K562 (cell line): Measurements from ENCODE around the gene CENPP. TPM values are rescaled to one million over a fixed set of nuclear protein-coding genes. Genes with fewer than 3 reads are reported as not detected.
A peak's percentile ranks its signal among the peaks of the same experiment; 100 is the strongest.

Experiments
- ATAC-seq: fragments of 200-7000 bp; cut with Tn5 transposase; 3 replicates; pipeline ENCODE4 v1.9.1; 2020; ENCODE audit warnings: moderate library complexity
- BruUV-seq: library from RNA; stranded (reverse); fragments of 400-500 nt; replicated peaks from 2 replicates; lab custom pipeline; 2021; lab: Mats Ljungman, UMichigan
- CTCF ChIA-PET: fragments of 300-600 bp; formaldehyde crosslinking; extraction: SDS; loops from one replicate; lab custom pipeline; 2021; ENCODE audit warnings: low intra/inter-chr PET ratio; lab: Yijun Ruan, JAX
- POLR2A ChIA-PET: fragments of 300-600, 350-650 bp; sonication (Branson Sonifier 250); formaldehyde crosslinking; extraction: SDS; loops from one replicate; lab custom pipeline; 2021; ENCODE audit warnings: antibody characterized with exemption, inconsistent platforms; lab: Yijun Ruan, JAX
- DNase-seq, 4 experiments: peaks; one replicate each; pipeline versions ENCODE4 v3.0.0 to v3.0.0-alpha.2; 2011 to 2018; ENCODE audit warnings: low spot score in 3 of 4, mixed read lengths in 3 of 4; ENCODE audit errors: extremely low read depth in 1 of 4
- FAIRE-seq: peaks from 2 replicates; lab custom pipeline; 2011; peaks lifted over from hg19 to GRCh38; lab: Jason Lieb, UNC
- H2AFZ ChIP-seq: 2 replicates; pipeline ENCODE4 v1.6.0; 2011; ENCODE audit warnings: low read depth, low read length, control low read depth, inconsistent platforms
- H3K27ac ChIP-seq: fragments of 200-600 bp; 3 replicates; pipeline ENCODE4 v1.8.0; 2011; ENCODE audit warnings: low read depth, mild to moderate bottlenecking, control low read depth, inconsistent platforms, low read length, moderate library complexity, mixed read lengths; ENCODE audit errors: extremely low read depth
- H3K27me3 ChIP-seq, 2 experiments: fragments of 300-600 bp in 1 of 2; 2 replicates in 1 of 2; 3 replicates in 1 of 2; pipeline versions ENCODE4 v1.6.0 to v1.8.0; 2011; ENCODE audit warnings: inconsistent platforms in 2 of 2, low read length in 2 of 2, mild to moderate bottlenecking in 1 of 2, mixed read lengths in 1 of 2, moderate library complexity in 1 of 2; ENCODE audit not compliant: control insufficient read depth in 2 of 2, insufficient read depth in 2 of 2
- H3K36me3 ChIP-seq: fragments of 300-600 bp; 3 replicates; pipeline ENCODE4 v1.8.0; 2011; ENCODE audit warnings: mild to moderate bottlenecking, low read length, inconsistent platforms; ENCODE audit not compliant: control insufficient read depth, insufficient read depth
- H3K4me1 ChIP-seq, 2 experiments: fragments of 200-600 bp in 1 of 2; replicated peaks in 1 of 2; 2 replicates in 1 of 2; 3 replicates in 1 of 2; pipeline versions ENCODE4 v1.5.1 to v1.8.0; 2011; ENCODE audit warnings: inconsistent platforms in 2 of 2, low read length in 2 of 2, mild to moderate bottlenecking in 1 of 2, mixed read lengths in 1 of 2, moderate library complexity in 1 of 2; ENCODE audit not compliant: control insufficient read depth in 2 of 2, insufficient read depth in 2 of 2
- H3K4me2 ChIP-seq: 2 replicates; pipeline ENCODE4 v1.6.1; 2011; ENCODE audit warnings: low read length, control low read depth, inconsistent platforms, mixed read lengths; ENCODE audit not compliant: insufficient read depth
- H3K4me3 ChIP-seq: fragments of 200-600 bp; sonication (generic), shearing (Covaris generic); 2 replicates; pipeline ENCODE4 v1.5.1; 2016; ENCODE audit warnings: control low read depth, inconsistent platforms
- H3K79me2 ChIP-seq: fragments of 200-600 bp; 3 replicates; pipeline ENCODE4 v1.8.0; 2011; ENCODE audit warnings: low read length, inconsistent platforms; ENCODE audit not compliant: control insufficient read depth, insufficient read depth
- H3K9ac ChIP-seq, 2 experiments: 2 replicates each; pipeline versions ENCODE4 v1.6.0 to v1.6.1; 2011; ENCODE audit warnings: low read depth in 2 of 2, low read length in 2 of 2, control low read depth in 1 of 2, inconsistent platforms in 1 of 2, mild to moderate bottlenecking in 1 of 2, mixed read lengths in 1 of 2; ENCODE audit not compliant: insufficient read depth in 1 of 2
- H3K9me1 ChIP-seq: one replicate; pipeline ENCODE4 v1.6.0; 2011; ENCODE audit warnings: inconsistent platforms, mild to moderate bottlenecking, low read length, moderate library complexity; ENCODE audit not compliant: control insufficient read depth, insufficient read depth
- H3K9me3 ChIP-seq: replicated peaks from 2 replicates; pipeline ENCODE4 v1.5.1; 2011; ENCODE audit warnings: low read depth, low read length, inconsistent platforms; ENCODE audit not compliant: control insufficient read depth, insufficient read depth
- H4K20me1 ChIP-seq: replicated peaks from 2 replicates; pipeline ENCODE4 v1.6.1; 2011; ENCODE audit warnings: low read length, inconsistent platforms, mixed read lengths; ENCODE audit not compliant: control insufficient read depth, insufficient read depth
- ATF6 ChIP-seq: sonication (generic); formaldehyde crosslinking; IDR thresholded peaks from 2 replicates; pipeline ENCODE4 v1.4.0; 2020; ENCODE audit warnings: mild to moderate bottlenecking, missing genetic modification reagents
- ETV5 ChIP-seq: sonication (generic); formaldehyde crosslinking; IDR thresholded peaks from 2 replicates; pipeline ENCODE4 v1.4.0; 2020; ENCODE audit warnings: low read depth, mild to moderate bottlenecking, missing genetic modification reagents
- HMGXB4 ChIP-seq: sonication (generic); formaldehyde crosslinking; IDR thresholded peaks from 2 replicates; pipeline ENCODE4 v1.8.1; 2023; ENCODE audit warnings: mild to moderate bottlenecking, missing genetic modification reagents
- HNRNPL ChIP-seq: fragments of 200-400 bp; formaldehyde crosslinking; IDR thresholded peaks from 2 replicates; pipeline ENCODE4 v1.6.1; 2017; ENCODE audit warnings: low read depth, mild to moderate bottlenecking, low read length
- HNRNPLL ChIP-seq: fragments of 200-400 bp; formaldehyde crosslinking; IDR thresholded peaks from 2 replicates; pipeline ENCODE4 v1.6.1; 2017; ENCODE audit warnings: low read length, low read depth, mild to moderate bottlenecking; ENCODE audit not compliant: poor library complexity, severe bottlenecking
- MXI1 ChIP-seq: IDR thresholded peaks from 2 replicates; pipeline ENCODE4 v1.6.1; 2011; ENCODE audit warnings: low read depth, mild to moderate bottlenecking, improper control_type of control experiment, low read length
- NCOA6 ChIP-seq: fragments of 450-650 bp; IDR thresholded peaks from 2 replicates; pipeline ENCODE4 v1.6.1; 2017; ENCODE audit warnings: mild to moderate bottlenecking
- NFIC ChIP-seq: fragments of 450-650 bp; IDR thresholded peaks from 2 replicates; pipeline ENCODE4 v1.6.1; 2017; ENCODE audit warnings: mild to moderate bottlenecking, inconsistent platforms
- SUPT5H ChIP-seq: fragments of 450-650 bp; IDR thresholded peaks from 2 replicates; pipeline ENCODE4 v1.6.1; 2016
- ZFX ChIP-seq: sonication (generic); formaldehyde crosslinking; IDR thresholded peaks from 2 replicates; pipeline ENCODE4 v1.8.0; 2022; ENCODE audit warnings: mild to moderate bottlenecking, missing genetic modification reagents, moderate library complexity
- ZNF224 ChIP-seq: sonication (generic); formaldehyde crosslinking; IDR thresholded peaks from 2 replicates; pipeline ENCODE4 v1.8.0; 2022; ENCODE audit warnings: mild to moderate bottlenecking, missing genetic modification reagents
- ZNF24 ChIP-seq: fragments of 450-650 bp; IDR thresholded peaks from 2 replicates; pipeline ENCODE4 v1.6.1; 2016
- WGBS: fragments of 100-300 bp; shearing (Covaris generic); methylation state at CpG from one replicate; pipeline ENCODE4 v1.1.6; 2016; ENCODE audit warnings: low coverage, mixed read lengths; ENCODE audit not compliant: insufficient coverage; ENCODE audit errors: missing lambda C conversion rate; 5-methylcytosine and 5-hydroxymethylcytosine counted together
- in situ Hi-C: fragments of 300-500 bp; cut with MboI; formaldehyde crosslinking; loops from 4 replicates; pipeline ENCODE4 v1.15.0; 2018; ENCODE audit warnings: inconsistent platforms, mixed read lengths
- intact Hi-C: fragments of 100-400 bp; cut with micrococcal nuclease; formaldehyde crosslinking; loops from 2 replicates; pipeline ENCODE4 v1.14.2; 2022
- polyA plus RNA-seq, 8 experiments: library from polyadenylated mRNA; depleted of rRNA in 4 of 8; stranded (reverse) in 5 of 8; unstranded in 3 of 8; fragments of >200 nt; fragmentation: Nextera tagmentation in 2 of 8; fragmentation: Illumina TruSeq in 1 of 8; extraction: Ambion mirVana in 2 of 8; extraction: Trizol in 1 of 8; gene quantifications; 2 replicates each; pipeline versions ENCODE4 v1.2.1 to v1.2.3, GENCODE V29; 2011 to 2014; ENCODE audit warnings: inconsistent platforms in 1 of 8, missing spikeins in 1 of 8
- total RNA-seq, 7 experiments: library from RNA; depleted of rRNA in 6 of 7; stranded (reverse); fragments of >200 nt in 6 of 7; fragmentation: Illumina TruSeq in 2 of 7; extraction: Trizol in 2 of 7; gene quantifications; 2 replicates each; pipeline versions ENCODE4 v1.2.1 to v1.2.3, GENCODE V29; 2011 to 2021; ENCODE audit warnings: low replicate concordance in 1 of 7

The CENPP gene
- total and polyA plus RNA-seq, 9 of the 15 experiments (the other 6 are each of a cell fraction or from before 2014, with no cell fraction given): 8.0 to 28.5 (median 17.9) TPM

- Histone ChIP-seq H3K4me3 (peak overlapping the region; percentile 66), H3K4me2 (peak overlapping the region; percentile 88), H3K9ac (peak overlapping the region; percentile 98), H3K27ac (peak overlapping the region; percentile 76), H3K27me3 (no peaks in the 10 kb centered on the region), H4K20me1 (peaks cover 12% of the 10 kb centered on the region)
- intact Hi-C loops: no loop called here
- WGBS: 0% methylated on average over 11 of the region's 29 CpGs
- no TSS peak for BruUV-seq
- in situ Hi-C loops: no loop called here
- TF ChIP-seq ETV5 (CRISPR knock-in tag): no peak
- 0 out of 2 replicates have a peak, but pooled peaks have one; percentile 3 for TF ChIP-seq NFIC
- no peak for TF ChIP-seq ATF6 (CRISPR knock-in tag)
- TF ChIP-seq HNRNPL: no peak
- TF ChIP-seq NCOA6: peak; percentile 71
- no peak for TF ChIP-seq ZNF24
- TF ChIP-seq HMGXB4 (CRISPR knock-in tag): 0 out of 2 replicates have a peak, but pooled peaks have one; percentile 35
- TF ChIP-seq ZFX (CRISPR knock-in tag): peak; percentile 14; the same call in 1 of the 2 replicates
- no peak for TF ChIP-seq ZNF224 (CRISPR knock-in tag)
- TF ChIP-seq SUPT5H: 0 out of 2 replicates have a peak, but pooled peaks have one; percentile 14
- no peak for TF ChIP-seq HNRNPLL
- TF ChIP-seq MXI1: no peak
- TF ChIP-seq, all 486 proteins: peak for 5
- Histone ChIP-seq H3K9me3 (no peaks in the 10 kb centered on the region; the same call in 1 of the 2 replicates), H3K4me1 (peaks cover 11 to 21% of the 10 kb centered on the region in 2 experiments; a peak in 4 of 5 replicates), H3K79me2 (peaks cover 64% of the 10 kb centered on the region), H2AFZ (peak overlapping the region; percentile 90), H3K36me3 (peaks cover 17% of the 10 kb centered on the region; the same call in 2 of the 3 replicates), H3K9me1 (peaks cover 3% of the 10 kb centered on the region)
- peak; percentile 10 for ATAC-seq
- CTCF ChIA-PET: no interaction called here
- DNase-seq: peak; percentile 28 to 58 (median 44)
- FAIRE-seq: no peak
- POLR2A ChIA-PET: interaction anchor here (0.7 to 2.4 kb wide), 6 partner anchors 10 to 343 kb away, joined by 3 to 8 read pairs (median 4); partner anchors contain the start of gene CENPP
Measured at GRCh38 chr9:92669527-92669889, 343.8 kb downstream of the CENPP start.
